COLO829 (cell line): ENCODE measurements around the gene TOMM7.
"Not testable (repeated sequence)": the region's sequence is repeated elsewhere in the genome, so short reads cannot be mapped to it uniquely, and the experiment has no call there.

Experiments
- DNase-seq: peaks from one replicate; pipeline ENCODE4 v3.0.0; 2012; ENCODE audit warnings: low spot score

Gene TOMM7

GRCh38 chr7:22853674-22854157 lies 31.1 kb upstream of the TOMM7 start:
- no peak for DNase-seq

GRCh38 chr7:22853138-22853537 lies 30.5 kb upstream of the TOMM7 start:
- no peak for DNase-seq

GRCh38 chr7:22851145-22851544 lies 28.5 kb upstream of the TOMM7 start:
- no peak for DNase-seq

GRCh38 chr7:22850394-22850793 lies 27.7 kb upstream of the TOMM7 start:
- DNase-seq, result not testable (repeated sequence)

- no peak for DNase-seq
Measured at GRCh38 chr7:22849662-22850061, 27.0 kb upstream of the TOMM7 start.

GRCh38 chr7:22849172-22849571 lies 26.5 kb upstream of the TOMM7 start:
- DNase-seq, result no peak

- DNase-seq, result no peak
Measured at GRCh38 chr7:22846961-22847360, 24.3 kb upstream of the TOMM7 start.

- DNase-seq, result no peak
Measured at GRCh38 chr7:22845221-22845834, 22.7 kb upstream of the TOMM7 start.

- no peak for DNase-seq
Measured at GRCh38 chr7:22843681-22844309, 21.1 kb upstream of the TOMM7 start.

- DNase-seq, result no peak
Measured at GRCh38 chr7:22842973-22843372, 20.3 kb upstream of the TOMM7 start.

- peak; percentile 88 for DNase-seq
Measured at GRCh38 chr7:22842383-22842941, 19.8 kb upstream of the TOMM7 start.

GRCh38 chr7:22841954-22842353 lies 19.3 kb upstream of the TOMM7 start:
- peak; percentile 84 for DNase-seq

- DNase-seq, result no peak
Measured at GRCh38 chr7:22837308-22837707, 14.7 kb upstream of the TOMM7 start.

GRCh38 chr7:22836506-22836905 lies 13.9 kb upstream of the TOMM7 start:
- DNase-seq, result not testable (repeated sequence)

GRCh38 chr7:22833957-22834356 lies 11.3 kb upstream of the TOMM7 start:
- no peak for DNase-seq

- no peak for DNase-seq
Measured at GRCh38 chr7:22833113-22833855, 10.6 kb upstream of the TOMM7 start.

- no peak for DNase-seq
Measured at GRCh38 chr7:22832401-22832800, 9.8 kb upstream of the TOMM7 start.

GRCh38 chr7:22831602-22832305 lies 9.1 kb upstream of the TOMM7 start:
- no peak for DNase-seq

GRCh38 chr7:22827563-22827962 lies 4.9 kb upstream of the TOMM7 start:
- DNase-seq, result no peak

- DNase-seq, result no peak
Measured at GRCh38 chr7:22826593-22826992, 3.9 kb upstream of the TOMM7 start.

GRCh38 chr7:22824760-22825159 lies 2.1 kb upstream of the TOMM7 start:
- DNase-seq, result no peak

GRCh38 chr7:22823142-22823497 lies 471 bp upstream of the TOMM7 start:
- no peak for DNase-seq
